HEK293 (cell line): ENCODE data around the gene YIPF6.

Experiments used
- FEZF1 ChIP-seq: fragments of 450-650 bp; formaldehyde crosslinking; IDR thresholded peaks from 2 replicates; pipeline ENCODE4 v1.5.1; 2016; ENCODE audit warnings: missing biosample characterization, missing genetic modification characterization
- GFI1B ChIP-seq: fragments of 450-650 bp; formaldehyde crosslinking; IDR thresholded peaks from 2 replicates; pipeline ENCODE4 v1.5.1; 2016; ENCODE audit warnings: missing biosample characterization, missing genetic modification characterization
- HOXA7 ChIP-seq: sonication (generic); formaldehyde crosslinking; IDR thresholded peaks from 2 replicates; pipeline ENCODE4 v1.8.1; 2022; ENCODE audit warnings: missing genetic modification reagents, borderline replicate concordance
- KLF10 ChIP-seq: fragments of 450-650 bp; IDR thresholded peaks from 2 replicates; pipeline ENCODE4 v1.5.1; 2018; ENCODE audit warnings: missing biosample characterization, mild to moderate bottlenecking, missing genetic modification characterization
- KLF16 ChIP-seq: fragments of 450-650 bp; formaldehyde crosslinking; IDR thresholded peaks from 2 replicates; pipeline ENCODE4 v1.5.1; 2017; ENCODE audit warnings: missing biosample characterization, missing genetic modification characterization
- KLF7 ChIP-seq: fragments of 450-650 bp; formaldehyde crosslinking; IDR thresholded peaks from 2 replicates; pipeline ENCODE4 v1.5.1; 2016; ENCODE audit warnings: missing biosample characterization, missing genetic modification characterization, borderline replicate concordance
- KLF8 ChIP-seq: fragments of 450-650 bp; formaldehyde crosslinking; IDR thresholded peaks from 2 replicates; pipeline ENCODE4 v1.5.1; 2016; ENCODE audit warnings: missing biosample characterization, missing genetic modification characterization
- OSR2 ChIP-seq: fragments of 450-650 bp; formaldehyde crosslinking; IDR thresholded peaks from 2 replicates; pipeline ENCODE4 v1.5.1; 2016; ENCODE audit warnings: missing biosample characterization, missing genetic modification characterization
- TSHZ1 ChIP-seq: fragments of 450-650 bp; formaldehyde crosslinking; IDR thresholded peaks from 2 replicates; pipeline ENCODE4 v1.5.1; 2016; ENCODE audit warnings: missing biosample characterization, missing genetic modification characterization, borderline replicate concordance
- ZBTB10 ChIP-seq: fragments of 450-650 bp; formaldehyde crosslinking; IDR thresholded peaks from 2 replicates; pipeline ENCODE4 v1.5.1; 2016; ENCODE audit warnings: missing biosample characterization, missing genetic modification characterization
- ZBTB21 ChIP-seq: fragments of 450-650 bp; formaldehyde crosslinking; IDR thresholded peaks from 2 replicates; pipeline ENCODE4 v1.5.1; 2017; ENCODE audit warnings: missing biosample characterization, missing genetic modification characterization
- ZFP3 ChIP-seq: fragments of 450-650 bp; formaldehyde crosslinking; IDR thresholded peaks from 2 replicates; pipeline ENCODE4 v1.5.1; 2016; ENCODE audit warnings: low read depth, missing biosample characterization, missing genetic modification characterization
- ZNF140 ChIP-seq: fragments of 450-650 bp; formaldehyde crosslinking; IDR thresholded peaks from 2 replicates; pipeline ENCODE4 v1.5.1; 2016; ENCODE audit warnings: missing biosample characterization, missing genetic modification characterization
- ZNF148 ChIP-seq: fragments of 450-650 bp; formaldehyde crosslinking; IDR thresholded peaks from 2 replicates; pipeline ENCODE4 v1.5.0; 2017; ENCODE audit warnings: missing biosample characterization, missing genetic modification characterization, borderline replicate concordance
- ZNF155 ChIP-seq: fragments of 450-650 bp; formaldehyde crosslinking; IDR thresholded peaks from 2 replicates; pipeline ENCODE4 v1.5.1; 2016; ENCODE audit warnings: missing biosample characterization, missing genetic modification characterization
- ZNF175 ChIP-seq: fragments of 450-650 bp; formaldehyde crosslinking; IDR thresholded peaks from 2 replicates; pipeline ENCODE4 v1.5.1; 2016; ENCODE audit warnings: missing biosample characterization, missing genetic modification characterization
- ZNF211 ChIP-seq: fragments of 450-650 bp; formaldehyde crosslinking; IDR thresholded peaks from 2 replicates; pipeline ENCODE4 v1.5.1; 2016; ENCODE audit warnings: low read depth, missing biosample characterization, missing genetic modification characterization
- ZNF274 ChIP-seq, 2 experiments: fragments of 200-500 bp in 1 of 2; fragments of 450-650 bp in 1 of 2; sonication (Bioruptor generic) in 1 of 2; formaldehyde crosslinking in 1 of 2; IDR thresholded peaks; 2 replicates each; pipeline versions ENCODE4 v1.5.1 to v1.6.1; 2014 to 2016; ENCODE audit warnings: borderline replicate concordance in 1 of 2, inconsistent platforms in 1 of 2, low read length in 1 of 2, missing biosample characterization in 1 of 2, missing genetic modification characterization in 1 of 2
- ZNF292 ChIP-seq: fragments of 450-650 bp; formaldehyde crosslinking; IDR thresholded peaks from 2 replicates; pipeline ENCODE4 v1.5.1; 2016; ENCODE audit warnings: low read depth, missing biosample characterization, missing genetic modification characterization, borderline replicate concordance
- ZNF302 ChIP-seq: fragments of 450-650 bp; formaldehyde crosslinking; IDR thresholded peaks from 2 replicates; pipeline ENCODE4 v1.5.1; 2016; ENCODE audit warnings: missing biosample characterization, missing genetic modification characterization, low read depth
- ZNF335 ChIP-seq: fragments of 450-650 bp; formaldehyde crosslinking; conservative IDR thresholded peaks from 2 replicates; pipeline ENCODE4 v1.5.1; 2016; ENCODE audit warnings: missing biosample characterization, missing genetic modification characterization
- ZNF341 ChIP-seq: fragments of 450-650 bp; formaldehyde crosslinking; IDR thresholded peaks from 2 replicates; pipeline ENCODE4; 2016; ENCODE audit warnings: low read depth, missing biosample characterization, missing genetic modification characterization
- ZNF391 ChIP-seq: fragments of 450-650 bp; formaldehyde crosslinking; IDR thresholded peaks from 2 replicates; pipeline ENCODE4 v1.5.1; 2016; ENCODE audit warnings: low read depth, missing biosample characterization, missing genetic modification characterization, borderline replicate concordance
- ZNF394 ChIP-seq: fragments of 450-650 bp; formaldehyde crosslinking; IDR thresholded peaks from 2 replicates; pipeline ENCODE4 v1.5.1; 2016; ENCODE audit warnings: missing biosample characterization, missing genetic modification characterization, mild to moderate bottlenecking, moderate library complexity, borderline replicate concordance
- ZNF560 ChIP-seq: fragments of 450-650 bp; formaldehyde crosslinking; IDR thresholded peaks from 2 replicates; pipeline ENCODE4 v1.5.1; 2017; ENCODE audit warnings: missing biosample characterization, missing genetic modification characterization, borderline replicate concordance
- ZNF571 ChIP-seq: fragments of 450-650 bp; formaldehyde crosslinking; IDR thresholded peaks from 2 replicates; pipeline ENCODE4 v1.5.0; 2017; ENCODE audit warnings: missing biosample characterization, missing genetic modification characterization
- ZNF623 ChIP-seq: fragments of 450-650 bp; formaldehyde crosslinking; IDR thresholded peaks from 2 replicates; pipeline ENCODE4 v1.5.1; 2016; ENCODE audit warnings: missing biosample characterization, missing genetic modification characterization
- ZNF677 ChIP-seq: fragments of 450-650 bp; IDR thresholded peaks from 2 replicates; pipeline ENCODE4 v1.5.0; 2018; ENCODE audit warnings: missing biosample characterization, mild to moderate bottlenecking, missing genetic modification characterization, moderate library complexity
- ZNF747 ChIP-seq: fragments of 450-650 bp; formaldehyde crosslinking; IDR thresholded peaks from 2 replicates; pipeline ENCODE4 v1.5.1; 2016; ENCODE audit warnings: missing biosample characterization, missing genetic modification characterization

YIPF6 gene

GRCh38 chrX:68498508-68499379 lies at the start of gene YIPF6 (continued):
- TF ChIP-seq ZNF341 (tag by site-specific recombination) (no peak), ZNF175 (no peak), ZNF391 (0 out of 2 replicates have a peak, but pooled peaks have one; percentile 12), ZFP3 (tag by site-specific recombination) (no peak), ZBTB21 (tag by site-specific recombination) (peak; percentile 77), ZNF302 (tag by site-specific recombination) (no peak), OSR2 (tag by site-specific recombination) (no peak), KLF8 (peak; percentile 79; the same call in 1 of the 2 replicates), ZNF335 (tag by site-specific recombination) (peak; percentile 86), FEZF1 (tag by site-specific recombination) (no peak; the same call in 1 of the 2 replicates), ZNF623 (tag by site-specific recombination) (no peak), KLF16 (tag by site-specific recombination) (peak; percentile 51; the same call in 1 of the 2 replicates), ZNF148 (tag by site-specific recombination) (no peak), ZNF571 (tag by site-specific recombination) (no peak), ZNF211 (no peak), TSHZ1 (tag by site-specific recombination) (no peak; the same call in 1 of the 2 replicates), ZNF140 (tag by site-specific recombination) (no peak), ZNF155 (tag by site-specific recombination) (no peak), ZNF274 (IDR thresholded peaks at IDR 0.05; ENCODE audit: low read length) (no peak), ZNF274 (tag by site-specific recombination; IDR thresholded peaks at IDR 0.05; ENCODE audit: borderline replicate concordance) (no peak), KLF7 (tag by site-specific recombination) (0 out of 2 replicates have a peak, but pooled peaks have one; percentile 45), KLF10 (no peak), ZNF747 (tag by site-specific recombination) (no peak), ZNF394 (tag by site-specific recombination) (peak; percentile 55; the same call in 1 of the 2 replicates), ZNF677 (tag by site-specific recombination) (no peak), ZBTB10 (tag by site-specific recombination) (no peak), GFI1B (tag by site-specific recombination) (no peak), ZNF560 (no peak), ZNF292 (tag by site-specific recombination) (no peak), HOXA7 (CRISPR knock-in tag) (no peak)
